Thoracic aorta (tissue), 2 donors: ENCODE results near the gene ENHO. TPM values are rescaled to one million over a fixed set of nuclear protein-coding genes. Genes with fewer than 3 reads are reported as not detected.
"Not testable (repeated sequence)": the region's sequence is repeated elsewhere in the genome, so short reads cannot be mapped to it uniquely, and the experiment has no call there.

ENCODE experiments used
- ATAC-seq: fragments of 150-250 bp; one replicate; pipeline ENCODE4 v1.8.0; 2017; ENCODE audit warnings: low read depth; ENCODE audit not compliant: insufficient number of reproducible peaks, low FRiP score
- DNase-seq: peaks from one replicate; pipeline ENCODE4 v3.0.0-alpha.2; 2020; ENCODE audit warnings: low spot score
- H3K27ac ChIP-seq, 2 donors: fragments of 200-600 bp; sonication (generic); 1 replicate in 1 of 2; 2 replicates in 1 of 2; pipeline ENCODE4 v1.5.1; 2016; ENCODE audit warnings: mild to moderate bottlenecking in 2 of 2, moderate library complexity in 2 of 2
- H3K27me3 ChIP-seq: fragments of 200-600 bp; sonication (generic); replicated peaks from 2 replicates; pipeline ENCODE4 v1.6.0; 2016; ENCODE audit warnings: mild to moderate bottlenecking; ENCODE audit not compliant: insufficient read depth
- H3K36me3 ChIP-seq: fragments of 200-600 bp; sonication (generic); one replicate; pipeline ENCODE4 v1.5.1; 2016
- H3K4me1 ChIP-seq, 2 donors: fragments of 200-600 bp; sonication (generic); 1 replicate in 1 of 2; 2 replicates in 1 of 2; pipeline versions ENCODE4 v1.5.1 to v1.6.0; 2016; ENCODE audit warnings: low read depth in 2 of 2, mild to moderate bottlenecking in 1 of 2; ENCODE audit not compliant: control insufficient read depth in 1 of 2
- H3K4me3 ChIP-seq: fragments of 200-600 bp; sonication (generic); 2 replicates; pipeline ENCODE4 v1.5.1; 2016; ENCODE audit warnings: mild to moderate bottlenecking
- H3K9me3 ChIP-seq: fragments of 200-600 bp; sonication (generic); 2 replicates; pipeline ENCODE4 v1.5.1; 2016
- total RNA-seq, 2 donors: library from RNA; depleted of rRNA; stranded (reverse); fragments of >200 nt; gene quantifications; one replicate each; pipeline versions ENCODE4 v1.1.0 to v1.2.3, GENCODE V29; 2016
- TF ChIP-seq, protein P1 (sequence below): fragments of 200-600 bp; sonication (generic); IDR thresholded peaks from one replicate; pipeline ENCODE4 v1.5.1; 2019; ENCODE audit warnings: antibody characterized with exemption

The ENHO gene
- total RNA-seq, 2 donors from 2014 or later = not detected

DNA sequence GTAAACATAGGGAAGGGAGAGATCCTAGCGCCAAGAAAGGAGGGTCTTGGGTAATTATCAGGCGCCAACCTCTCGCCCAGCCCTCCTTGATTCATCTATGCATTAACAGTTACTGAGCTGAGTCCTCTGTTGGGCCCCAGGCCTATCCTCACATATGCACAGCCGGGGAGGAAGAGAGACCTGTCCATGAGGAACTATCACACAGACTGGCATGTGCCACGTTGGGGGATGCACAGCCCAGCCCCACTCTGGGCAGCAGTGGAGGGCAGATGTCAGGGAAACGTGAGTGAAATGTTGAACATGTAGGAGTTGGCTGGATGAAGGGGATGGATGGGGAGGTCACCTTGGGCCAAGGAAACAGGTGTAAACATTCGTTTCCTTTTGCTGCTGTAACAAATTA lies 18.8 kb upstream of the ENHO start:
- H3K36me3 ChIP-seq = no peaks in the 10 kb centered on the region
- H3K27ac ChIP-seq = no peak overlapping the region
- TF ChIP-seq, protein P1, sequence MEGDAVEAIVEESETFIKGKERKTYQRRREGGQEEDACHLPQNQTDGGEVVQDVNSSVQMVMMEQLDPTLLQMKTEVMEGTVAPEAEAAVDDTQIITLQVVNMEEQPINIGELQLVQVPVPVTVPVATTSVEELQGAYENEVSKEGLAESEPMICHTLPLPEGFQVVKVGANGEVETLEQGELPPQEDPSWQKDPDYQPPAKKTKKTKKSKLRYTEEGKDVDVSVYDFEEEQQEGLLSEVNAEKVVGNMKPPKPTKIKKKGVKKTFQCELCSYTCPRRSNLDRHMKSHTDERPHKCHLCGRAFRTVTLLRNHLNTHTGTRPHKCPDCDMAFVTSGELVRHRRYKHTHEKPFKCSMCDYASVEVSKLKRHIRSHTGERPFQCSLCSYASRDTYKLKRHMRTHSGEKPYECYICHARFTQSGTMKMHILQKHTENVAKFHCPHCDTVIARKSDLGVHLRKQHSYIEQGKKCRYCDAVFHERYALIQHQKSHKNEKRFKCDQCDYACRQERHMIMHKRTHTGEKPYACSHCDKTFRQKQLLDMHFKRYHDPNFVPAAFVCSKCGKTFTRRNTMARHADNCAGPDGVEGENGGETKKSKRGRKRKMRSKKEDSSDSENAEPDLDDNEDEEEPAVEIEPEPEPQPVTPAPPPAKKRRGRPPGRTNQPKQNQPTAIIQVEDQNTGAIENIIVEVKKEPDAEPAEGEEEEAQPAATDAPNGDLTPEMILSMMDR = no peak
- DNase-seq (no peak), ATAC-seq (no peak)
- H3K4me1 ChIP-seq = no peaks in the 10 kb centered on the region
- no peaks in the 10 kb centered on the region for H3K9me3 ChIP-seq
- no peak overlapping the region for H3K4me3 ChIP-seq
- no peaks in the 10 kb centered on the region for H3K27me3 ChIP-seq

DNA sequence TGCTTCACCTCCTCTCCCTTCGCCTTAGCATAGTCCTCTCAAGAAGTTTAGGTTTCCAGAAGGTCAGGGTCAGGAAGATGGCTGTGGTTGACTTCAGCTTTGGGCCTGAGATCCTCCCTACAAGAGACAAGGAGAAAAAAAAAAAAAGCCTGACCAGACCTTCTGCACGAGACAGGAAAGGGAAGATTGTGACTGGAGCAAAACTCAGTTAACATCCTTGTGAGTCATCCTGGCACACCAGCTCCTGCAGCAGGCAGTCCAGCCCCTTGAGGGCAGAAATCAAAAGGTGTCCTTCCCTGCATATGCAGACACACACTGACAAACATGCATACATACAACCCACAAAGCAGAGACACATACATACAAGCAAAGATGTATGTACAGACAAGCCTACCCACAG lies 18.0 kb upstream of the ENHO start:
- no peak for ATAC-seq

DNA sequence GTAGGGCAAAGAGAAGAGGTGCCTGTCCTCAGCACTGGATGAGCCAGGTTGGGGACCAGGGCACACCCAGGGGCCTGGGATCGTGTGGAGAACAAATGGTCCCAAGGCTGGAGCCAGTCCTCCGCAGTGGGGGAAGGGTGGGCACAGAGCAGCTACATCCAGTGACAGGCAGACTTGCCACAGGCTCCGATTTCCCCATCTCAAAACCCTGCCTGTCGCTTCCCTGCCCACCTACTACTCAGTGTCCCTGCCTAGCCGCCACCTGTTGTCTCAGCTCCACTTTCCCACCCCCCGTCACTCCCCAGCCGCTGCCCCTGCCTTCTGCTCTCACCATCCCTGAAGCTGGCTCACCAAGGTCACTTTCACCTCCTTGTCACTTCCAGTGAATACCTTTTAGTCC lies 13.9 kb upstream of the ENHO start:
- ATAC-seq (no peak), DNase-seq (no peak)
- H3K27ac ChIP-seq = no peak overlapping the region
- H3K4me3 ChIP-seq = no peak overlapping the region
- H3K4me1 ChIP-seq = no peaks in the 10 kb centered on the region
- H3K9me3 ChIP-seq = no peaks in the 10 kb centered on the region
- no peaks in the 10 kb centered on the region for H3K36me3 ChIP-seq
- no peaks in the 10 kb centered on the region for H3K27me3 ChIP-seq
- TF ChIP-seq, protein P1 = no peak

More for the DNA sequence above, 18.0 kb upstream of the ENHO start:
- no peak overlapping the region for H3K4me3 ChIP-seq
- no peaks in the 10 kb centered on the region for H3K9me3 ChIP-seq
- H3K4me1 ChIP-seq = no peaks in the 10 kb centered on the region
- H3K36me3 ChIP-seq = no peaks in the 10 kb centered on the region
- TF ChIP-seq, protein P1 = no peak
- H3K27me3 ChIP-seq = no peaks in the 10 kb centered on the region
- no peak overlapping the region for H3K27ac ChIP-seq
- DNase-seq = no peak

DNA sequence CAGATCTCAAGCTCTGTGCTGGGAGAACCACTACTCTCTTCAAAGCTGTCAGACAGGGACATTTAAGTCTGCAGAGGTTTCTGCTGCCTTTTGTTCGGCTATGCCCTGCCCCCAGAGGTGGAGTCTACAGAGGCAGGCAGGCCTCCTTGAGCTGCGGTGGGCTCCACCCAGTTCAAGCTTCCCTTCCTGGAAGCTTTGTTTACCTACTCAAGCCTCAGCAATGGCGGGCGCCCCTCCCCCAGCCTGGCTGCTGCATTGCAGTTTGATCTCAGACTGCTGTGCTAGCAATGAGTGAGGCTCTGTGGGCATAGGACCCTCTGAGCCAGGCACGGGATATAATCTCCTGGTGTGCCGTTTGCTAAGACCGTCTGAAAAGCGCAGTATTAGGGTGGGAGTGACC lies 9.3 kb upstream of the ENHO start:
- not testable (repeated sequence) for H3K4me1 ChIP-seq, H3K9me3 ChIP-seq, ATAC-seq, H3K4me3 ChIP-seq, DNase-seq, H3K27ac ChIP-seq, H3K36me3 ChIP-seq, H3K27me3 ChIP-seq

DNA sequence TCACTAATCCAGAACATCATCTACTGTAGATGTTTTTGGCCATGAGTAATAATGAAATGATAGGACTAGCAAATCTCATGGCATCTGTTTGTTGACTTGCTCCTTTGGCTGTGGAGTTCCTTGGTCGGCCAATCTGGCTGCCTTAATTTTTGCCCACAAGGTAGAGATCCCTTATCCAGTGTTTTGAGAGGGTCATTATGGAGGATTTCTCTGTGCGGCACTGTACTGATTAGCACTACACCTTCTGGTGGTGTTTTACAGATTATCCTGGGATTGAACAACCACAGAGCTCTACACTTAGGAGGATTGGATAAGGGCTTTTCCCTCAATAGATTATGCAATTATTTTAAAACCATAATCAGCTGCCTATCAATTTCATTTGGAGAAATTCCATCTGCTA lies 3.2 kb upstream of the ENHO start:
- Histone ChIP-seq H3K9me3 (no peaks in the 10 kb centered on the region), H3K36me3 (no peaks in the 10 kb centered on the region), H3K4me3 (no peak overlapping the region), H3K27ac (no peak overlapping the region), H3K4me1 (peaks cover 0 to 14% of the 10 kb centered on the region in 2 donors), H3K27me3 (no peaks in the 10 kb centered on the region)
- ATAC-seq (no peak), DNase-seq (no peak)
- TF ChIP-seq, protein P1 = no peak

DNA sequence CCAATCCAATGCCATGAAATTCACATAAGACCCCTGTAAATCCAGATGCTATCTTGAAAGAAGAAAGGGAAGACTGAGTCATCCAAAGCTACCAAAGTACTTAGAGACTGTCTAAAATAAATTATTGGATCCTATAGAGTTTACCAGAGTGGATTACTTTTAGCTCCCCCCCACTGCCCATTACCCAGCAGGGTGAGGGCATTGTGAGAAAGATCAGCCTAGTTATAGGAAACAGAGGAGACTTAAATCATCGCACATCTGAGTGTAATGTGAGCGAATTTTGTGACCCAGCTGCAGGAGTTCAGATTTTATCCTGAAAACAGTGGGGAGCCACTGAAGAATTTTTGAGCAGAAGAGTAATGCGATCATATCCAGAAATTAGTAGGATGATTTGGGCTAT lies 1.6 kb upstream of the ENHO start:
- no peaks in the 10 kb centered on the region for H3K36me3 ChIP-seq
- TF ChIP-seq, protein P1 = no peak
- H3K4me3 ChIP-seq = no peak overlapping the region
- H3K27ac ChIP-seq = no peak overlapping the region
- DNase-seq (no peak), ATAC-seq (no peak)
- H3K9me3 ChIP-seq = no peaks in the 10 kb centered on the region
- peaks cover 0 to 14% of the 10 kb centered on the region in 2 donors for H3K4me1 ChIP-seq
- H3K27me3 ChIP-seq = no peaks in the 10 kb centered on the region
